GM18505 (cell line): ENCODE results near the gene MTF1.

Source experiments
- ATAC-seq: cut with Tn5 transposase; IDR thresholded peaks from one replicate; pipeline ENCODE4 v1.9.1; 2021; ENCODE audit not compliant: unreplicated experiment
- POLR2A ChIP-seq: IDR thresholded peaks from 4 replicates; pipeline ENCODE4 v1.6.1; 2011; ENCODE audit warnings: borderline replicate concordance; ENCODE audit not compliant: insufficient read depth, insufficient read length; ENCODE audit errors: extremely low read depth

MTF1 gene

GRCh38 chr1:37851262-37851661 lies 8.1 kb downstream of the MTF1 start:
- ATAC-seq = no peak
- TF ChIP-seq POLR2A = no peak

DNA sequence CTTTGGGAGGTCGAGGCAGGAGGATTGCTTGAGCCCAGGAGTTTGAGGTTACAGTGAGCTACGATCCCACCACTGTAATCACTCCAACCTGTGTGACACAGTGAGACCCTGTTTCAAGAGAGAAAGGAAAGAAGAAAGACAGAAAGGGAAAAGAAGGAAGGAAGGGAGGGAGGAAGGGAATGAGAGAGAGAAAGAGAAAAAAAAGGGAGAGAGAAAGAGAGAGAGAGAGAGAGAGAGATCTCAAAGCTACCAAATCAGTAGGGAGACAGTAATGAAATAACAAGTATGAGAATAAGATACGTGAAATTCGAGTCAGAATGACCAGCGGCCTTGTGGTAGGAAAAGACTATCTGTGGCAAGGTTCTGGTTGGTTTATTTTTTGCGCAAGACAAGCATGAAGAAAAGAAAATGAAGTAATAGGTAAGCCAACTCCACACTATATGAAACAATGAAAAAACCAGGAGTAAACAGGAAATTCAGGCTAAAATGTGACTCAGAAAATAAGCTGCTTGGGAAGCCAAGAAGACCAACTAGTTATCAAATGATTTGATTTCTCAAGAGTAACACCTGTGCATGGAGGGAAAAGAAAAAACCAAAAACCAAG lies 8.9 kb downstream of the MTF1 start:
- ATAC-seq = no peak
- no peak for TF ChIP-seq POLR2A

- TF ChIP-seq POLR2A = no peak
- no peak for ATAC-seq
These were observed 9.9 kb downstream of the MTF1 start for GRCh38 chr1:37849480-37849879.

GRCh38 chr1:37846647-37847339 lies 12.6 kb downstream of the MTF1 start:
- no peak for TF ChIP-seq POLR2A
- ATAC-seq = no peak

- TF ChIP-seq POLR2A = no peak
These were observed 13.6 kb downstream of the MTF1 start for GRCh38 chr1:37845786-37846185.

GRCh38 chr1:37845049-37845646 lies 14.2 kb downstream of the MTF1 start:
- ATAC-seq = no peak
- TF ChIP-seq POLR2A = no peak

More at GRCh38 chr1:37845786-37846185, 13.6 kb downstream of the MTF1 start:
- no peak for ATAC-seq

GRCh38 chr1:37844536-37844935 lies 14.9 kb downstream of the MTF1 start:
- ATAC-seq = no peak
- TF ChIP-seq POLR2A = no peak

DNA sequence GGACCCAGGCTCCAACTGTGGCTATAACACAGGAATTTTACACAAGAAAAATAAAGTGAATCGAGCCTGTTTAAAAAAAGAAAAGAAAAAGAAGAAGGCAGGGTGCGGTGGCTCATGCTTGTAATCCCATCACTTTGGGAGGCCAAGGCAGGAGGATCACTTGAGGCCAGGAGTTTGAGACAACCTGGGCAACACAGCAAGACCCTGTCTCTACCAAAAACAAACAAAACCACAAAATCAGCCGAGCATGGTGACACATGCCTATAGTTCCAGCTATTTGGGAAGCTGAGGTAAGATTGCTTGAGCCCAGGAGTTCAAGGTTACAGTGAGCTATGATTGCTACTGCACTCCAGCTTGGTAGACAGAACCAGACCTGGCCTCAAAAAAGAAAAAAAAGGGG lies 17.7 kb downstream of the MTF1 start:
- no peak for ATAC-seq
- TF ChIP-seq POLR2A = no peak

- TF ChIP-seq POLR2A = no peak
- ATAC-seq = no peak
These were observed 18.7 kb downstream of the MTF1 start for GRCh38 chr1:37840711-37841110.

DNA sequence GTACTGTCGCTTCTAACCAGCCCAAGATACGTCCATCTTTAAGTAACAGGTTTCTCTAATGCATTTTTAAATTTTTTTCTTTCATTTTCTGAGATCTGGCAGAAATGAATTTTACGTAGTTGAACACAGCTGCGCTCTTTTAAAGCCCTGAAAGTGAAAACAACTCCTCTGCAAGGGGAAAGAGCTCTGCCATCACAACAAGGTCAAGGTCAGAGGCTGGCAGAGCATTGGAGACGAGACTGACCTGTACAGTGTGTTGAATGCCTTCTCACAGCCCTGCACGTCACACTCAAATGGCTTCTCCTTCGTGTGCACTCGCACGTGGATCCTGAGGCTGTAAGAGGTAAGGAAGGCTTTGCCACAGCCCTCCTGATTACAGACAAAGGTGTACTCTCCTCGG lies 19.7 kb downstream of the MTF1 start:
- TF ChIP-seq POLR2A = no peak
- ATAC-seq = no peak

DNA sequence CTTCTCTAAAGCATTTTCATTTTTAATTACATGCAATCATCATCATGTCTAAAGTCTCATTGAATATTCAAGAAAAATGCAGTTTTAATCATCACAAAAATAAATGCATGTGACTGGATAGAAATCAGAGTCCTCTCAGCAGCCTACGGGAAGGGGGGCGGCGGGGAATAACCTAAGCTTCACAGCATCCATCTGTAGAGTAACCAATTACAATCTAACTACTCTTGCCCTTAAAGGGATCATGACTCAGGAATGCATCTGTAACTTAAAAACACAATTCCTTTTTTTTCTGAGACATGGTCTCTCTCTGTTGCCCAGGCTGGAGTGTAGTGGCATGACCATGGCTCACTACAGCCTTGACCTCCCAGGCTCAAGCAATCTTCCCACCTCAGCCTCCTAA lies 22.6 kb downstream of the MTF1 start:
- ATAC-seq = no peak
- no peak for TF ChIP-seq POLR2A

- no peak for ATAC-seq
These were observed 27.6 kb downstream of the MTF1 start for GRCh38 chr1:37831809-37832208.

GRCh38 chr1:37831109-37831508 lies 28.3 kb downstream of the MTF1 start:
- no peak for ATAC-seq
- no peak for TF ChIP-seq POLR2A

More at GRCh38 chr1:37831809-37832208, 27.6 kb downstream of the MTF1 start:
- no peak for TF ChIP-seq POLR2A
